ENCODE data around the gene NSUN4.

Gene NSUN4

GRCh38 chr1:46406881-46407608 is 66.4 kb downstream of the NSUN4 start:
- no peak for DNase-seq (ENCODE audit: low spot score)

GRCh38 chr1:46407636-46408035 is 67.0 kb downstream of the NSUN4 start:
- DNase-seq (ENCODE audit: low spot score): no peak

- DNase-seq (ENCODE audit: low spot score): no peak
Observed at GRCh38 chr1:46408356-46409062, 67.9 kb downstream of the NSUN4 start.

- no peak for DNase-seq (ENCODE audit: low spot score)
Observed at GRCh38 chr1:46409063-46409372, 68.4 kb downstream of the NSUN4 start.

- no peak for DNase-seq (ENCODE audit: low spot score)
Observed at GRCh38 chr1:46410156-46411009, 69.8 kb downstream of the NSUN4 start.

- no peak for DNase-seq (ENCODE audit: low spot score)
Observed at GRCh38 chr1:46411010-46411405, 70.4 kb downstream of the NSUN4 start.

Data from SW480 (cell line).